Duodenal mucosa (tissue), 2 donors: ENCODE data around the gene COPG1.

Experiments used
- H3K27ac ChIP-seq: one replicate; pipeline ENCODE4 v1.7.0; 2013; ENCODE audit warnings: low read depth, low read length
- H3K27me3 ChIP-seq, 2 donors: one replicate each; pipeline ENCODE4 v1.7.0; 2013; ENCODE audit warnings: low read length in 2 of 2, control low read depth in 1 of 2; ENCODE audit not compliant: insufficient read depth in 2 of 2, control insufficient read depth in 1 of 2
- H3K36me3 ChIP-seq, 2 donors: one replicate each; pipeline ENCODE4 v1.7.0; 2013; ENCODE audit warnings: low read length in 2 of 2, control low read depth in 1 of 2; ENCODE audit not compliant: insufficient read depth in 2 of 2, control insufficient read depth in 1 of 2
- H3K4me1 ChIP-seq, 2 donors: one replicate each; pipeline ENCODE4 v1.7.0; 2013; ENCODE audit warnings: low read length in 2 of 2, control low read depth in 1 of 2; ENCODE audit not compliant: insufficient read depth in 2 of 2, control insufficient read depth in 1 of 2
- H3K4me3 ChIP-seq, 2 donors: one replicate each; pipeline ENCODE4 v1.7.0; 2013; ENCODE audit warnings: low read length in 2 of 2, low read depth in 1 of 2
- H3K9ac ChIP-seq, 2 donors: one replicate each; pipeline ENCODE4 v1.7.0; 2013; ENCODE audit warnings: low read length in 2 of 2, low read depth in 1 of 2
- H3K9me3 ChIP-seq, 2 donors: one replicate each; pipeline ENCODE4 v1.7.0; 2013; ENCODE audit warnings: low read length in 2 of 2, control low read depth in 1 of 2; ENCODE audit not compliant: control insufficient read depth in 1 of 2

The COPG1 gene

GRCh38 chr3:129278439-129278965 lies 29.1 kb downstream of the COPG1 start, which contains the start of gene HMCES:
HMCES (plus strand) TSS chr3:129278870; CDS start chr3:129279733, 863 bp downstream.
- H3K36me3 ChIP-seq = peaks cover 32 to 40% of the 10 kb centered on the region in 2 donors
- H3K27me3 ChIP-seq = no peaks in the 10 kb centered on the region
- H3K4me3 ChIP-seq = peak within 1 kb of the TSS; percentile 94 to 95
- H3K4me1 ChIP-seq = peaks cover 22 to 27% of the 10 kb centered on the region in 2 donors
- peak within 1 kb of the TSS; percentile 86 for H3K27ac ChIP-seq
- H3K9ac ChIP-seq = peak within 1 kb of the TSS; percentile 86 to 88
- H3K9me3 ChIP-seq = no peaks in the 10 kb centered on the region

- H3K4me3 ChIP-seq = peak overlapping the region; percentile 94 to 95
- peak overlapping the region; percentile 86 to 88 for H3K9ac ChIP-seq
- no peaks in the 10 kb centered on the region for H3K9me3 ChIP-seq
- peak overlapping the region; percentile 86 for H3K27ac ChIP-seq
- no peaks in the 10 kb centered on the region for H3K27me3 ChIP-seq
- peaks cover 25 to 33% of the 10 kb centered on the region in 2 donors for H3K36me3 ChIP-seq
- peaks cover 22 to 27% of the 10 kb centered on the region in 2 donors for H3K4me1 ChIP-seq
Observed at GRCh38 chr3:129278966-129279906, 29.8 kb downstream of the COPG1 start.

- H3K4me3 ChIP-seq = peak overlapping the region; percentile 94 to 95
- H3K27me3 ChIP-seq = no peaks in the 10 kb centered on the region
- peaks cover 22 to 27% of the 10 kb centered on the region in 2 donors for H3K4me1 ChIP-seq
- H3K36me3 ChIP-seq = peaks cover 16 to 23% of the 10 kb centered on the region in 2 donors
- peak overlapping the region in 1 of 2 donors; percentile 88 for H3K9ac ChIP-seq
- no peaks in the 10 kb centered on the region for H3K9me3 ChIP-seq
- H3K27ac ChIP-seq = no peak overlapping the region
Observed at GRCh38 chr3:129280183-129280582, 30.8 kb downstream of the COPG1 start.

- no peak overlapping the region for H3K27ac ChIP-seq
- H3K27me3 ChIP-seq = no peaks in the 10 kb centered on the region
- peak overlapping the region in 1 of 2 donors; percentile 38 for H3K9ac ChIP-seq
- H3K4me3 ChIP-seq = no peak overlapping the region
- peaks cover 22 to 27% of the 10 kb centered on the region in 2 donors for H3K4me1 ChIP-seq
- H3K9me3 ChIP-seq = no peaks in the 10 kb centered on the region
- peaks cover 3 to 13% of the 10 kb centered on the region in 2 donors for H3K36me3 ChIP-seq
Observed at GRCh38 chr3:129281726-129282125, 32.3 kb downstream of the COPG1 start.

- peaks cover 20 to 22% of the 10 kb centered on the region in 2 donors for H3K4me1 ChIP-seq
- H3K4me3 ChIP-seq = peak overlapping the region; percentile 12 to 37
- no peak overlapping the region for H3K27ac ChIP-seq
- no peaks in the 10 kb centered on the region for H3K9me3 ChIP-seq
- no peaks in the 10 kb centered on the region for H3K27me3 ChIP-seq
- no peak overlapping the region for H3K9ac ChIP-seq
- H3K36me3 ChIP-seq = peaks cover 0 to 5% of the 10 kb centered on the region in 2 donors
Observed at GRCh38 chr3:129282727-129283327, 33.4 kb downstream of the COPG1 start.

GRCh38 chr3:129286081-129286480 lies 36.7 kb downstream of the COPG1 start:
- H3K9me3 ChIP-seq = no peaks in the 10 kb centered on the region
- H3K27ac ChIP-seq = no peak overlapping the region
- no peak overlapping the region for H3K4me3 ChIP-seq
- no peaks in the 10 kb centered on the region for H3K27me3 ChIP-seq
- no peak overlapping the region for H3K9ac ChIP-seq
- peaks cover 8 to 23% of the 10 kb centered on the region in 2 donors for H3K36me3 ChIP-seq
- H3K4me1 ChIP-seq = peaks cover 9 to 12% of the 10 kb centered on the region in 2 donors

- H3K4me1 ChIP-seq = no peaks in the 10 kb centered on the region
- H3K9me3 ChIP-seq = no peaks in the 10 kb centered on the region
- H3K4me3 ChIP-seq = no peak overlapping the region
- no peak overlapping the region for H3K27ac ChIP-seq
- no peaks in the 10 kb centered on the region for H3K27me3 ChIP-seq
- H3K36me3 ChIP-seq = peaks cover 16 to 40% of the 10 kb centered on the region in 2 donors
- H3K9ac ChIP-seq = no peak overlapping the region
Observed at GRCh38 chr3:129288446-129288845, 39.0 kb downstream of the COPG1 start.

GRCh38 chr3:129289201-129289921 lies 40.0 kb downstream of the COPG1 start:
- no peak overlapping the region for H3K4me3 ChIP-seq
- peaks cover 16 to 44% of the 10 kb centered on the region in 2 donors for H3K36me3 ChIP-seq
- no peak overlapping the region for H3K9ac ChIP-seq
- H3K27ac ChIP-seq = no peak overlapping the region
- H3K27me3 ChIP-seq = no peaks in the 10 kb centered on the region
- H3K4me1 ChIP-seq = no peaks in the 10 kb centered on the region
- no peaks in the 10 kb centered on the region for H3K9me3 ChIP-seq

- Histone ChIP-seq H3K36me3 (peaks cover 16 to 48% of the 10 kb centered on the region in 2 donors), H3K27ac (no peak overlapping the region), H3K4me1 (no peaks in the 10 kb centered on the region), H3K27me3 (no peaks in the 10 kb centered on the region), H3K9me3 (no peaks in the 10 kb centered on the region), H3K4me3 (no peak overlapping the region), H3K9ac (no peak overlapping the region)
Observed at GRCh38 chr3:129291236-129291886, 42.0 kb downstream of the COPG1 start.
